ENCODE measurements around the gene CLDN16. TPM values are rescaled to one million over a fixed set of nuclear protein-coding genes. Genes with fewer than 3 reads are reported as not detected.

CLDN16 gene
- total and polyA plus RNA-seq, 9 of the 15 experiments (the other 6 are each of a cell fraction or from before 2014, with no cell fraction given) = 0.04 to 0.11 (median 0.04) TPM; not detected in 6

- TF ChIP-seq BCLAF1 (IDR thresholded peaks at IDR 0.05; ENCODE audit: borderline replicate concordance in 1 of 2, control insufficient read depth in 1 of 2, low read depth in 2 of 2, low read length in 1 of 2) (no peak), NR2C1 (IDR thresholded peaks at IDR 0.05) (no peak), NR2C1 (tag; IDR thresholded peaks at IDR 0.05) (no peak), HMGXB4 (CRISPR knock-in tag; IDR thresholded peaks at IDR 0.05) (no peak), SREBF2 (CRISPR knock-in tag; IDR thresholded peaks at IDR 0.05) (no peak), CEBPZ (IDR thresholded peaks at IDR 0.05; ENCODE audit: borderline replicate concordance, low read depth, low read length) (no peak), HNRNPL (IDR thresholded peaks at IDR 0.05; ENCODE audit: low read depth, low read length) (no peak)
Observed at GRCh38 chr3:190356246-190356645, 31.7 kb upstream of the CLDN16 start (continued).
